ENCODE measurements around the gene ERCC2. TPM values are rescaled to one million over a fixed set of nuclear protein-coding genes. Genes with fewer than 3 reads are reported as not detected.

The ERCC2 gene
- total and polyA plus RNA-seq, 2 of the 8 experiments (the other 6 are each of a cell fraction or from before 2014, with no cell fraction given) = 107 to 117 TPM

GRCh38 chr19:45302416-45302815 is 68.0 kb downstream of the ERCC2 start:
- WGBS, 2 experiments (ENCODE audit: extremely low coverage in 1 of 2, insufficient coverage in 1 of 2, insufficient read length in 1 of 2, insufficient replicate concordance in 2 of 2, low coverage in 1 of 2, low lambda C conversion rate in 2 of 2, missing lambda C conversion rate in 1 of 2) = 92% methylated on average over 27 of the region's 27 CpGs; no CpG with 5 or more reads in 1 of the 2 experiments
- CTCF ChIA-PET (ENCODE audit: partially characterized antibody) = interaction anchor here (1.1 to 1.3 kb wide), 2 partner anchors 9 to 17 kb away, joined by 3 to 5 read pairs; no protein-coding TSS in a partner anchor

More at GRCh38 chr19:45302416-45302815, 68.0 kb downstream of the ERCC2 start:
- FAIRE-seq = no peak
- H2BK5ac ChIP-seq (ENCODE audit: low read depth, low read length) = no peak overlapping the region
- no peaks in the 10 kb centered on the region for H3K79me1 ChIP-seq (ENCODE audit: low read depth, low read length)
- no peak overlapping the region for H2BK120ac ChIP-seq (replicated peaks; ENCODE audit: low read depth, low read length)
- H3K36me3 ChIP-seq (ENCODE audit: control insufficient read depth in 2 of 4, insufficient read depth in 4 of 4, low read length in 3 of 4) = no peaks in the 10 kb centered on the region; a peak in 4 of 8 replicates
- no peak overlapping the region for H3K14ac ChIP-seq (ENCODE audit: insufficient read length)
- H3K27me3 ChIP-seq (replicated peaks in 1 of 4; ENCODE audit: control insufficient read depth in 3 of 4, extremely low read depth in 1 of 4, insufficient read depth in 3 of 4, low read length in 3 of 4) = peaks cover 0 to 13% (median 10%) of the 10 kb centered on the region in 4 experiments; a peak in 3 of 7 replicates
- no peak overlapping the region for H2BK20ac ChIP-seq (ENCODE audit: low read length)
- H3K23ac ChIP-seq (ENCODE audit: insufficient read length) = no peak overlapping the region
- no peak overlapping the region for H2BK15ac ChIP-seq (ENCODE audit: low read length)
- no peak for DNase-seq (ENCODE audit: low read depth in 1 of 2, low spot score in 2 of 2)
- H3K4me3 ChIP-seq (ENCODE audit: extremely low read depth in 1 of 4, insufficient read depth in 2 of 4, low read depth in 3 of 4, low read length in 4 of 4) = no peak overlapping the region
- no peak overlapping the region for H4K5ac ChIP-seq (ENCODE audit: insufficient read length, low read depth, low read length)
- no peak overlapping the region for H2BK12ac ChIP-seq (ENCODE audit: low read depth, low read length)
- H2AK5ac ChIP-seq (ENCODE audit: low read depth, low read length) = no peak overlapping the region
- no peak overlapping the region for H3K56ac ChIP-seq (replicated peaks; ENCODE audit: insufficient read length, low read depth, low read length)
- H3K27ac ChIP-seq (ENCODE audit: low read depth, low read length) = no peak overlapping the region
- no peak overlapping the region for H3K4ac ChIP-seq (replicated peaks; ENCODE audit: insufficient read length, low read depth, low read length)
- no peak for TF ChIP-seq SIN3A (conservative IDR thresholded peaks at IDR 0.05 in 1 of 2, IDR thresholded peaks at IDR 0.05 in 1 of 2; ENCODE audit: low read depth in 1 of 2, low read length in 2 of 2)
- no peak for TF ChIP-seq BACH1 (IDR thresholded peaks at IDR 0.05; ENCODE audit: low read length)
- TF ChIP-seq CREB1 (IDR thresholded peaks at IDR 0.05) = no peak
- TF ChIP-seq EP300 (IDR thresholded peaks at IDR 0.05; ENCODE audit: borderline replicate concordance in 1 of 2, low read depth in 2 of 2, low read length in 2 of 2) = no peak
- TF ChIP-seq TEAD4 (IDR thresholded peaks at IDR 0.05; ENCODE audit: low read depth, low read length) = no peak
- no peak for TF ChIP-seq CBX5 (IDR thresholded peaks at IDR 0.05; ENCODE audit: low read depth, low read length)
- no peak for TF ChIP-seq SP2 (IDR thresholded peaks at IDR 0.05; ENCODE audit: low read length)
- TF ChIP-seq KDM4A (IDR thresholded peaks at IDR 0.05; ENCODE audit: low read depth, low read length, severe bottlenecking) = no peak
- no peak for TF ChIP-seq SIRT6 (IDR thresholded peaks at IDR 0.05; ENCODE audit: low read length)
- no peak for TF ChIP-seq CHD1 (IDR thresholded peaks at IDR 0.05; ENCODE audit: low read depth, low read length)
- TF ChIP-seq TAF7 (optimal IDR thresholded peaks at IDR 0.05; ENCODE audit: borderline replicate concordance, low read depth, low read length) = no peak
- TF ChIP-seq RAD21 (IDR thresholded peaks at IDR 0.05 in 1 of 2, conservative IDR thresholded peaks at IDR 0.05 in 1 of 2; ENCODE audit: low read depth in 2 of 2, low read length in 2 of 2) = no peak
- no peak for TF ChIP-seq CHD2 (IDR thresholded peaks at IDR 0.05; ENCODE audit: low read length)
- TF ChIP-seq ZNF274 (IDR thresholded peaks at IDR 0.05; ENCODE audit: borderline replicate concordance, extremely low read depth, low read length) = no peak
- no peak for TF ChIP-seq SIX5 (IDR thresholded peaks at IDR 0.05; ENCODE audit: low read depth, low read length)
- H3K4me2 ChIP-seq (ENCODE audit: insufficient read depth in 1 of 2, low read depth in 2 of 2, low read length in 2 of 2) = no peak overlapping the region
- no peaks in the 10 kb centered on the region; the same call in 1 of the 2 replicates for H3K23me2 ChIP-seq (ENCODE audit: low read depth, low read length)
- no peak overlapping the region; the same call in 1 of the 2 replicates for H4K8ac ChIP-seq (ENCODE audit: extremely low read depth, insufficient read depth, low read length)
- no peak overlapping the region for H4K91ac ChIP-seq (replicated peaks; ENCODE audit: insufficient read length, low read length)
- no peak overlapping the region for H3K18ac ChIP-seq (ENCODE audit: extremely low read depth, low read length)
- H3K9me3 ChIP-seq (ENCODE audit: insufficient read depth in 2 of 2, low read depth in 1 of 2, low read length in 1 of 2) = no peaks in the 10 kb centered on the region
- H3K79me2 ChIP-seq (ENCODE audit: control insufficient read depth in 1 of 2, insufficient read depth in 2 of 2, low read length in 2 of 2) = no peaks in the 10 kb centered on the region
- H3K9ac ChIP-seq (replicated peaks in 1 of 4; ENCODE audit: extremely low read depth in 1 of 4, low read depth in 3 of 4, low read length in 3 of 4) = no peak overlapping the region
- H3K4me1 ChIP-seq (replicated peaks in 1 of 4; ENCODE audit: control insufficient read depth in 3 of 4, insufficient read depth in 4 of 4, low read length in 3 of 4) = no peaks in the 10 kb centered on the region; a peak in 1 of 7 replicates
- no peak overlapping the region for H2AFZ ChIP-seq (ENCODE audit: low read length)
- POLR2A ChIA-PET (ENCODE audit: partially characterized antibody) = interaction anchor here (1.1 kb wide), 1 partner anchor 166 kb away, joined by 3 read pairs; no protein-coding TSS in a partner anchor
- H4K20me1 ChIP-seq (replicated peaks in 1 of 2; ENCODE audit: control insufficient read depth in 1 of 2, insufficient read depth in 2 of 2, low read length in 2 of 2) = no peaks in the 10 kb centered on the region
